Astrocyte (in vitro differentiated cells and primary cell): ENCODE results near the gene SGK2. TPM values are rescaled to one million over a fixed set of nuclear protein-coding genes. Genes with fewer than 3 reads are reported as not detected.

Experiments
- DNase-seq: peaks from one replicate; pipeline ENCODE4 v3.0.0-alpha.2; 2010; ENCODE audit warnings: low read depth
- FAIRE-seq: peaks from 2 replicates; lab custom pipeline; 2011; peaks lifted over from hg19 to GRCh38; lab: Jason Lieb, UNC
- H2AFZ ChIP-seq: 2 replicates; pipeline ENCODE4 v1.6.0; 2012; ENCODE audit warnings: low read depth, low read length, inconsistent platforms
- H3K27ac ChIP-seq: 2 replicates; pipeline ENCODE4 v1.5.1; 2011; ENCODE audit warnings: low read depth, low read length, inconsistent platforms
- H3K27me3 ChIP-seq: 2 replicates; pipeline ENCODE4 v1.6.0; 2011; ENCODE audit warnings: low read length, inconsistent platforms; ENCODE audit not compliant: insufficient read depth
- H3K36me3 ChIP-seq: 2 replicates; pipeline ENCODE4 v1.5.1; 2011; ENCODE audit warnings: low read length, inconsistent platforms; ENCODE audit not compliant: insufficient read depth
- H3K4me1 ChIP-seq: 2 replicates; pipeline ENCODE4 v1.5.1; 2011; ENCODE audit warnings: low read length, inconsistent platforms; ENCODE audit not compliant: insufficient read depth
- H3K4me2 ChIP-seq: 2 replicates; pipeline ENCODE4 v1.6.0; 2012; ENCODE audit warnings: low read length, inconsistent platforms
- H3K4me3 ChIP-seq: 2 replicates; pipeline ENCODE4 v1.5.1; 2011; ENCODE audit warnings: low read depth, mild to moderate bottlenecking, low read length, inconsistent platforms; ENCODE audit not compliant: insufficient read depth
- H3K79me2 ChIP-seq: 2 replicates; pipeline ENCODE4 v1.6.0; 2012; ENCODE audit warnings: mild to moderate bottlenecking, low read length, inconsistent platforms; ENCODE audit not compliant: insufficient read depth
- H3K9ac ChIP-seq: 2 replicates; pipeline ENCODE4 v1.6.0; 2012; ENCODE audit warnings: mild to moderate bottlenecking, low read length, inconsistent platforms
- H3K9me3 ChIP-seq: 2 replicates; pipeline ENCODE4 v1.5.1; 2012; ENCODE audit warnings: low read depth, mild to moderate bottlenecking, low read length, inconsistent platforms; ENCODE audit not compliant: insufficient read depth
- H4K20me1 ChIP-seq: 2 replicates; pipeline ENCODE4 v1.6.0; 2012; ENCODE audit warnings: low read length, inconsistent platforms; ENCODE audit not compliant: insufficient read depth
- H3K27ac Mint-ChIP-seq: one replicate; pipeline ENCODE4 v1.8.0; 2021; ENCODE audit warnings: mild to moderate bottlenecking, mixed read lengths; ENCODE audit not compliant: unreplicated experiment
- H3K27me3 Mint-ChIP-seq: one replicate; pipeline ENCODE4 v1.8.0; 2021; ENCODE audit warnings: low read depth, mixed read lengths; ENCODE audit not compliant: unreplicated experiment
- H3K36me3 Mint-ChIP-seq: one replicate; pipeline ENCODE4 v1.8.0; 2021; ENCODE audit warnings: low read depth, mixed read lengths; ENCODE audit not compliant: unreplicated experiment
- H3K4me1 Mint-ChIP-seq: one replicate; pipeline ENCODE4 v1.8.0; 2021; ENCODE audit warnings: low read depth, mixed read lengths; ENCODE audit not compliant: unreplicated experiment
- H3K4me3 Mint-ChIP-seq: one replicate; pipeline ENCODE4 v1.8.0; 2021; ENCODE audit warnings: mild to moderate bottlenecking, moderate library complexity, mixed read lengths; ENCODE audit not compliant: unreplicated experiment
- H3K9me3 Mint-ChIP-seq: one replicate; pipeline ENCODE4 v1.8.0; 2021; ENCODE audit warnings: mild to moderate bottlenecking, mixed read lengths; ENCODE audit not compliant: unreplicated experiment
- EZH2 ChIP-seq: IDR thresholded peaks from 2 replicates; pipeline ENCODE4 v1.6.1; 2012; ENCODE audit warnings: mild to moderate bottlenecking, low read length, inconsistent platforms; ENCODE audit not compliant: insufficient read depth
- total RNA-seq: library from RNA; stranded (reverse); gene quantifications from 2 replicates; pipeline ENCODE4 v1.2.1, GENCODE V29; 2021
- TF ChIP-seq, protein P1 (sequence below): IDR thresholded peaks from 2 replicates; pipeline ENCODE4 v1.5.1; 2011; ENCODE audit warnings: low read depth, mild to moderate bottlenecking, inconsistent platforms, low read length, moderate library complexity; ENCODE audit not compliant: insufficient read depth

Gene SGK2
- total RNA-seq, 1 donor from 2014 or later = 0.64 TPM

DNA sequence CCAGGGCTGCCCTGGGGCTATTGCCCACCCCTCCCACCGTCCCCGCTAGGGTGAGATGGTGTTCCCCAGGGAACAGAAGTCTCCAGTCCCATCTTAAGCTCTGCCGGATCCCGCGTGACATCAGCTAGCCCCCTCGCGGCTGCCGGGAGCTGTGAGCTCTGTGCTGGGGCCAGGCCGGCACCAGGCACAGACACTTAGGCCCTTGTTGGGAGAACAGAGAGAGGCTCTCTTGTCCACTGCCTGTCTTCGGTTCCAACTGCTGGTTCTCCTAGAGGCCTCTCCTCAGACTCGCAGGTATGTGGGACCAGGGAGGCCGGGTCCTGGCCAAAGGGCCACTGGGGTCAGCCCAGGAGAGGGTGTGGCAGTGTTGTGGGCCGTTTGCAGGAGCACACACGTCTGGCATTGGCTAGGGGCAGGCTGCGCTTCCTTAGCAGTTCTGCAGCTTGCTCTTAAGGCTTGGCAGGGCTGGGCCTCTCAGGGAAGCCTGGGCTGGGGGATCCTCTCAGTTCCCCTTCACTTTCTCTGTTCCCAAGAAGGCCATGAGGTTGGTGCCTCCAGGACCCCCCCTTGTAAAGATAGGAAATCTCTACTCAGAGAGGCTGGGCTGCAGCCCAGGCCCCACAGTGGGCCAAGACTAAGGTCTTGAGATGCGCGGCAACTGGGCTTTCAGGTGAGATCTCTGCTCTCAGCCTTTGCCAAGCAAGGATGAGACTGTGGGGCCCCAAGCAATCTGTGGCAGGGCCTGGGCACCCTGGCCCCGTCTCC is 6.3 kb downstream of the SGK2 start:
- TF ChIP-seq, protein P1, sequence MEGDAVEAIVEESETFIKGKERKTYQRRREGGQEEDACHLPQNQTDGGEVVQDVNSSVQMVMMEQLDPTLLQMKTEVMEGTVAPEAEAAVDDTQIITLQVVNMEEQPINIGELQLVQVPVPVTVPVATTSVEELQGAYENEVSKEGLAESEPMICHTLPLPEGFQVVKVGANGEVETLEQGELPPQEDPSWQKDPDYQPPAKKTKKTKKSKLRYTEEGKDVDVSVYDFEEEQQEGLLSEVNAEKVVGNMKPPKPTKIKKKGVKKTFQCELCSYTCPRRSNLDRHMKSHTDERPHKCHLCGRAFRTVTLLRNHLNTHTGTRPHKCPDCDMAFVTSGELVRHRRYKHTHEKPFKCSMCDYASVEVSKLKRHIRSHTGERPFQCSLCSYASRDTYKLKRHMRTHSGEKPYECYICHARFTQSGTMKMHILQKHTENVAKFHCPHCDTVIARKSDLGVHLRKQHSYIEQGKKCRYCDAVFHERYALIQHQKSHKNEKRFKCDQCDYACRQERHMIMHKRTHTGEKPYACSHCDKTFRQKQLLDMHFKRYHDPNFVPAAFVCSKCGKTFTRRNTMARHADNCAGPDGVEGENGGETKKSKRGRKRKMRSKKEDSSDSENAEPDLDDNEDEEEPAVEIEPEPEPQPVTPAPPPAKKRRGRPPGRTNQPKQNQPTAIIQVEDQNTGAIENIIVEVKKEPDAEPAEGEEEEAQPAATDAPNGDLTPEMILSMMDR = no peak
- TF ChIP-seq EZH2 = no peak
- no peaks in the 10 kb centered on the region for H3K27me3 ChIP-seq
- H3K4me1 Mint-ChIP-seq = no peaks in the 10 kb centered on the region
- H3K36me3 Mint-ChIP-seq = peaks cover 5% of the 10 kb centered on the region
- H3K9me3 ChIP-seq = no peaks in the 10 kb centered on the region
- H3K27ac Mint-ChIP-seq = no peak overlapping the region
- H3K4me3 ChIP-seq = no peak overlapping the region
- H3K79me2 ChIP-seq = no peaks in the 10 kb centered on the region
- FAIRE-seq (no peak), DNase-seq (no peak)
- no peaks in the 10 kb centered on the region for H3K36me3 ChIP-seq
- H3K9me3 Mint-ChIP-seq = no peaks in the 10 kb centered on the region
- no peaks in the 10 kb centered on the region for H4K20me1 ChIP-seq
- H3K27me3 Mint-ChIP-seq = peaks cover 23% of the 10 kb centered on the region
- H3K27ac ChIP-seq = no peak overlapping the region
- H3K4me3 Mint-ChIP-seq = no peak overlapping the region
- no peaks in the 10 kb centered on the region for H3K4me1 ChIP-seq
- H3K9ac ChIP-seq = no peak overlapping the region
- H3K4me2 ChIP-seq = no peak overlapping the region
- no peak overlapping the region for H2AFZ ChIP-seq

DNA sequence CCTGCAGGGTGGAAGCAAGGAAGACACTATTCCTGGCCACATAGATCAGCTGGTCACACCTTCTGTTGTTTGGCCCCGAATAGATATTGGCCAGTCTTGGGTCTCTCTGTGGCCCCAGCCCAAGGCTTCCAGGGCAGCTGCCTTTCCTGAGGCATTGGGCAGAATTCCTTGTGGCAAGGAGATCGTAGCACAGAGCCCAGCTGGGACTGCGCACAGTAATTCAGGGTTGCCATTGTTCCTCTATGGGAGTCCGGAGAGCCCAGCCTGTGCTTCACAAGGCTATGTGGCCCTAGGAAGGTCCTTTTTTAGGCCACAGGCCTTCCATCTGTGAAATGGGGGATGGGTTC is 6.9 kb downstream of the SGK2 start:
- Mint-ChIP-seq H3K27ac (no peak overlapping the region), H3K4me3 (no peak overlapping the region), H3K4me1 (no peaks in the 10 kb centered on the region), H3K36me3 (peaks cover 5% of the 10 kb centered on the region), H3K27me3 (peaks cover 23% of the 10 kb centered on the region), H3K9me3 (no peaks in the 10 kb centered on the region)
- DNase-seq = no peak
- no peak for FAIRE-seq
- H2AFZ ChIP-seq = no peak overlapping the region
- no peaks in the 10 kb centered on the region for H3K4me1 ChIP-seq
- no peaks in the 10 kb centered on the region for H3K27me3 ChIP-seq
- no peak overlapping the region for H3K4me2 ChIP-seq
- H3K79me2 ChIP-seq = no peaks in the 10 kb centered on the region
- H3K9ac ChIP-seq = no peak overlapping the region
- no peak overlapping the region for H3K27ac ChIP-seq
- H3K36me3 ChIP-seq = no peaks in the 10 kb centered on the region
- H3K4me3 ChIP-seq = no peak overlapping the region
- TF ChIP-seq EZH2 = no peak
- TF ChIP-seq, protein P1 = no peak
- H4K20me1 ChIP-seq = no peaks in the 10 kb centered on the region
- no peaks in the 10 kb centered on the region for H3K9me3 ChIP-seq

DNA sequence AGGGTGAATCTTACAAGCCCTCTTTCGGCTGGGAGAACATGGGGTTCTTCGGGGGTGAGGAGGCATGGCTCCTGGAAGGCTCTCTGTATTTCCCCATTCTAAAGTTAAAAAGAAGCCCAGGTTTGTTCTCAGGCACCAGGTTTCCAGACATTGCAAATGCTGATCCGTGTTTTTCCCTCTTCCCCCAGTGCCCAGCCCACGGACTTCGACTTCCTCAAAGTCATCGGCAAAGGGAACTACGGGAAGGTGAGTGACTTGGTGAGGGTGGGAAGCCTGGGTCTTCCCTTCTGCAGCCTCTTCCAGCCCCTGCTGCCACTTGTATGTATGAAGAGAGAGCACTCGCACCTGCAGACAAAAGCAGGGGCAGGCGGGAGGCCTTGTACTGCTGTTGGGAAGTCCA is 8.7 kb downstream of the SGK2 start:
- Histone ChIP-seq H3K4me3 (no peak overlapping the region), H3K9me3 (no peaks in the 10 kb centered on the region), H3K27me3 (no peaks in the 10 kb centered on the region), H3K27ac (no peak overlapping the region), H2AFZ (no peak overlapping the region), H4K20me1 (no peaks in the 10 kb centered on the region), H3K4me2 (no peak overlapping the region), H3K79me2 (no peaks in the 10 kb centered on the region), H3K36me3 (no peaks in the 10 kb centered on the region), H3K4me1 (no peaks in the 10 kb centered on the region), H3K9ac (no peak overlapping the region)
- no peak for TF ChIP-seq EZH2
- TF ChIP-seq, protein P1 = no peak
- peaks cover 20% of the 10 kb centered on the region for H3K27me3 Mint-ChIP-seq
- FAIRE-seq (no peak), DNase-seq (no peak)
- H3K9me3 Mint-ChIP-seq = no peaks in the 10 kb centered on the region
- peaks cover 5% of the 10 kb centered on the region for H3K36me3 Mint-ChIP-seq
- no peaks in the 10 kb centered on the region for H3K4me1 Mint-ChIP-seq
- no peak overlapping the region for H3K4me3 Mint-ChIP-seq
- H3K27ac Mint-ChIP-seq = no peak overlapping the region
